ENCODE results near the gene DNAJB14. TPM values are rescaled to one million over a fixed set of nuclear protein-coding genes. Genes with fewer than 3 reads are reported as not detected.

DNAJB14 gene
- total RNA-seq, 1 experiment from 2014 or later: 36.8 TPM

DNA sequence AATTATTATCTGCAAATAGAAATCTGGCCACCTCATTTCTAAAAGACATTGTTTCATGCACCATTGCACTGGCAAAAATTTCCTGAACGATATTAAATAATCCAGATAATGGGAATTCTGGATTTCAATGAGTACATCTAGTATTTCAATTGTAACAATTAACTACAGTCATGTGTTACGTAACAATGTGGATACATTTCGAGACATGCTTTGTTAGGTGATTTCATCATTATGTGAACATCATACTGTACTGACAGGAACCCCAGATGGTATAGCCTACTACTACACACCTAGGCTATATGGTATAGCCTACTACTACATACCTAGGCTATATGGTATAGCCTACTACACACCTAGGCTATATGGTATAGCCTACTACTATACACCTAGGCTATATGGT is 67.0 kb downstream of the DNAJB14 start:
- no peak for DNase-seq (ENCODE audit: low spot score)
- in situ Hi-C loops (cut with HindIII; ENCODE audit: low sequenced_read_pairs): no loop called here

DNA sequence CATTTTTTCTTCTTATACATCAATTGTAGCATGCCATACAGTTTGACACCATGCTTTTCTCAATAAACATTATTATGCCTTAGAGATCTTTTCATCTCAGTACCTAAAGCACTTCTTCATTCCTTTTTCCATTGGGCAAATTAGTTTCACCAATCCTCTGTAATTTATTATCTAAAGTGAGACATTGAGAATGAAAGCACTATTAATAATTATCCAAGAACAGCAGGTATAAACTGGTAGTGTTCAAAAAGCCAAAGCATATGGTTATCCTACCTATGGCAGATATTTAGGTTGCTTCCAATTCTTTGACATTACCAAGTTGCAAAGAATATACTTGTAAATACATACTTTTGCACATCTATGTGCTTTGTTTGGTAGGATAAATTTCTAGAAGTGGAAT is 67.8 kb downstream of the DNAJB14 start:
- in situ Hi-C loops (cut with HindIII; ENCODE audit: low sequenced_read_pairs): no loop called here
- DNase-seq (ENCODE audit: low spot score): no peak

DNA sequence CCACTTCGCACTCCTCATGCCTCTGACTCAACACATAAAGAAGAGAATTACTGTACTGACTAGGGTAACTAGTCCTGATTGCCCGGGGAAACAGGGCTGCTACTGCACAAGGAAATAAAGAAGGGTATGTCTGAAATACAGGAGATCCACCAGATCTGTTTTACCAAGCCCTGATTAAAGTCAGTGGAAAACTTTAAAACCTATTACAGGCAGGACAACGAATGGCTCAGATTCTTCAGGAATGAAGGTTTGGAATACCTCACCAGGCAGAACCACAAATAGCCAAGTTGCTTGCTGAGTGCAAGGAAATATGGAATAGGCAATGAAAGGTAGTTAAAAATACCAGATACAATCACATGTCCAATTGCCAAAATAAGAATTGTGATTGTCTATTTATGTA is 69.5 kb downstream of the DNAJB14 start:
- in situ Hi-C loops (cut with HindIII; ENCODE audit: low sequenced_read_pairs): no loop called here
- no peak for DNase-seq (ENCODE audit: low spot score)

DNA sequence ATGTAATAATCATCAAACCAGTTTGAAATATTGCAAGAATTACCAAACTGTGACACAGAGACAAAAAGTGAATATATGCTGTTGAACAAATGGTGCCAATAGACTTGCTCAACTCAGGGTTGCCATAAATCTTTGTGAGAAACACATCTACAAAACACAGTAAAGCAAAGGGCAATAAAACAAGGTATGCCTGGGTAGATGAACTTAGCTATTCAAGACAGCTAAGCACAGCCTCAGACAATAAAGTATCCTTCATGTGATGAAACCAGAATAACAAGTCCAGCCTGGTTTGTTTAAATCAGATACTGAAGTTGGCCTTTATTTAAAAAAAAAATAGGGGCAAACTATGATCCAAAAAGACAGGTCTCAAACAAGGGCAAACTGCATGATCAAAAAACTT is 71.3 kb downstream of the DNAJB14 start:
- in situ Hi-C loops (cut with HindIII; ENCODE audit: low sequenced_read_pairs): no loop called here
- DNase-seq (ENCODE audit: low spot score): no peak

DNA sequence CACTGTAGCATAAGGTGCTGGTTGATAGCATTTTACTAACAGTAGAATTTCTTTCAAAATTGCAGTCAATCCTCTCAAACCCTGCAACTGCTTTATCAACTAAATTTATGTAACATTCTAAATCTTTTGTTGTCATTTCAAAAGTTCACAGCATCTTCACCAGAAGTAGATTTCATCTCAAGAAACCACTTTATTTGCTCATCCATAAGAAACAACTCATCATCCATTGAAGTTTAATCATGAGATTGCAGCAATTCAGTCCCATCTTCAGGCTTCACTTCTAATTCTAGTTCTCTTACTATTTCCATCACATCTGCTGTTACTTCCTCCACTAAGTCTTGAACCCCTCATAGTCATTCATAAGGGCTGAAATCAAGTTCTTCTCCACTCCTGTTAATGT is 73.8 kb downstream of the DNAJB14 start:
- in situ Hi-C loops (cut with HindIII; ENCODE audit: low sequenced_read_pairs): no loop called here
- no peak for DNase-seq (ENCODE audit: low spot score)

GRCh38 chr4:99868126-99868596 is 78.3 kb downstream of the DNAJB14 start:
- in situ Hi-C loops (cut with HindIII; ENCODE audit: low sequenced_read_pairs): no loop called here
- no peak for DNase-seq (ENCODE audit: low spot score)

DNA sequence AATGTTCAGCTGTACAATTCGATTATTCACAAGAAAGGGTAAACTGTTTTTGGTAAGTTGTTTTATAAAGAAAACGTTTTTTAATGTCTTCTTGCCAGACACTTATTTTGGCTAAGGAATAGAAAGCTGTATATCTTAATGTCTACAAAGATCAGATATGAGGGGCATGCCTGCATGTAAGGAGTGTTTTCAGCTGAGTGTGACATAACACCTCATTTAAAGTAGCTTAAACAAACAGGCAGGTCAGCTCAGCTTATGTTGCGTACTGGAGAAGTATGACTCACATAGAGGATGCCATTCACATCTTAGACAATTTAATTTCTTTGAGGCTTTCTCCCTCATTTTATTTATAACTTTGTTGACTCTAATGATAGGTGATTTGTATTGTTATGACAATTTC is 82.6 kb downstream of the DNAJB14 start:
- DNase-seq (ENCODE audit: low spot score): no peak
- in situ Hi-C loops (cut with HindIII; ENCODE audit: low sequenced_read_pairs): no loop called here

- in situ Hi-C loops (cut with HindIII; ENCODE audit: low sequenced_read_pairs): no loop called here
- no peak for DNase-seq (ENCODE audit: low spot score)
Measured at GRCh38 chr4:99861120-99861905, 85.1 kb downstream of the DNAJB14 start.

DNA sequence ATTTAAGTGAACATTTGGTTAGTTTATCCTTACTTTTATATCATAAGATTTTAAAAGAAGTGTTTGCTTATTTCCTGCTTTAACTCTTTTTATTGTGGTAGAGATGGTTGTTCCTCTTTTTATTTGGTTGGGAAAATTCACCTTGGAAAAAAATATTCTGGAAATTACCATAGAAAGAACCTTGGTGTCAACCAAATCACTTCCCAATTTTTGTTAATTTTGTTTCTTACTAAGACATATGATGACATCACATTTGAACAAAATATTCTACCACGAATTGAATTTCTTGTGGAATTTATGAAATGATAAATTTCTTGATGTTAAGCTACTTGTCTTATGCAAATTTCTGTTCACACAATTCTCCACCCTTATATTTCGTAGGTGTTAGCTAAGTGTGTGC is 85.9 kb downstream of the DNAJB14 start:
- DNase-seq (ENCODE audit: low spot score): no peak
- in situ Hi-C loops (cut with HindIII; ENCODE audit: low sequenced_read_pairs): no loop called here

DNA sequence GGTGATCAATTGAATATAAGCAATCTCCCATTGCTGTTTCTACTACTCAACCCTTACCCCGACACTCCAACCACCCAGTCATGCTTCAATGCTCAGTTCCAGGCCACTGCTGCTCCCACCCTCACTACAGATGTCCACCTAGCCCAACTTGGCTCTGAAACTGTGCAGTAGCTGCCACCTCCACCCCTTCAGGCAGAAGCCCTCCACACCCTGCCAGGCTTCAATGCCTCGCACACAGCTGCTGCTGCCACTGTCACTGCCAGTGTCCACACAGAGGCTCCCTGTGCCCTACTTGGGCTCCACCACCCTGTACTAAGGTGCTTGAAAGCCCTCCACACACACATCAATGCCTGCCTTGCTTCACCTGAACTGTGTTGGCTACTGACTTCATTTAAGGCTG is 86.8 kb downstream of the DNAJB14 start:
- in situ Hi-C loops (cut with HindIII; ENCODE audit: low sequenced_read_pairs): no loop called here
- DNase-seq (ENCODE audit: low spot score): no peak

DNA sequence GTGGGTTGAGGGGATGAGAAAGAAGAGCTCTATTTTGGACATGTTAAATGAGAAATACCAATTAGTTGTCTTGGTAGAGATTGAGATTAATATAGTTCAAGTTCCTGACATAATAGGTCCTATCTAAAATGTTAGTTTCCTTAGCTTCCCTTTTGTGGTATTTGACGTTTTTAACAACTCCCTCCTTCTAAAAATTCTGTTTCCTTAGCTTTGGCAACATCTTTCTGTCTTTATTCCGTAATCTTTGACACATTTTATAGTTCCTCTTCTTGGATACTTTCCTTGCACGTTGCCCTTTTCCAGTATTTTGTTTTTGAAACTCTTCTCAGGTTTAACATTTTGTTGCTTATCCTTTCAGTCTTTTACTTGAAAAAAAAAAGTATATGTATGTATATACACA is 89.1 kb downstream of the DNAJB14 start:
- in situ Hi-C loops (cut with HindIII; ENCODE audit: low sequenced_read_pairs): no loop called here
- no peak for DNase-seq (ENCODE audit: low spot score)

GRCh38 chr4:99856166-99856565 is 90.3 kb downstream of the DNAJB14 start:
- DNase-seq (ENCODE audit: low spot score): no peak
- in situ Hi-C loops (cut with HindIII; ENCODE audit: low sequenced_read_pairs): no loop called here

- in situ Hi-C loops (cut with HindIII; ENCODE audit: low sequenced_read_pairs): no loop called here
- DNase-seq (ENCODE audit: low spot score): no peak
Measured at GRCh38 chr4:99855678-99856077, 90.7 kb downstream of the DNAJB14 start.

DNA sequence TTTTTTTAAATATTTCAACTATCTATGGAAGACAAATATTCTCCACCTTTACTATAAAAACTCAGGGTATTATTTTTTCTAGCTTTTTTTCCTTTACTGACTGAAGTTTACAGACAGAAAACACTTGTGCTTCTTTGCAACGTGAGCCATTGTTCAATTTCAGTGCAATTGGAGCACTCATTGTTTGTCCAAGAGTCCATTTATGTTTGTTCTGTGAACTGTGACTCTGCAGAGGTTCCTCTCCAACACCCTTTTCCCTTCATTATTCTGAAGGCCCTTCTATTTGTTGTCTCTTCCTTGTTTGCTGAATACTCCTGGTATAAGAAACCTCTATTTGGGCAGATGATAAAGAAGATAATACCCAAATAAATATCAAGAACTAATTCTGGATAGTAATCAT is 92.4 kb downstream of the DNAJB14 start:
- in situ Hi-C loops (cut with HindIII; ENCODE audit: low sequenced_read_pairs): no loop called here
- no peak for DNase-seq (ENCODE audit: low spot score)

GRCh38 chr4:99853190-99853589 is 93.2 kb downstream of the DNAJB14 start:
- in situ Hi-C loops (cut with HindIII; ENCODE audit: low sequenced_read_pairs): no loop called here
- no peak for DNase-seq (ENCODE audit: low spot score)

DNA sequence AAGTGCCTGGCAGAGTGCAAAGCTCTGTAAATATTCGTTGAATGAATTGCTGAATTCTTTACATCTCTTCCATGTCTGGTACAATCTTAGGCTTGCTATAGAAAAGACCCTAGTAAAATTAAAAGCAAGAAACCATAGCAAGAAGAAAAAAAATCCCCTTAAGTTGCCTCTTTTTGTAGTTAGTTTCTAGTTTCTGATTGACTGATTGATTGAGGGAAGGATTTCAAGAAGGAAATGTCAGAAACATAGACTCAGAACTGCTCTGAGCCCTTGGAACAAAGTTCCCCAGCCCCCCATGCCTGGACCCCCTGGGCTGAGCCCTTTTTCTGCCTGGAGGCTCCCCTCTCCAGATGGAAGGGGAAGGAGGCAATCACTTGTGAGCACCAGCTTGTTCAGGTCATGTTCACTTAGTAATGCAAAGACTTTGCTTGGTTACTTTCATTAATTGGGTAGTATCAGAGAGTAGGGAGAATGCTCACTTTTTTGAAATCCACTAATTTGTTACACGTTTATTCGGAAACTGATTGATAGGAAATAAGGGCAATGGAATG is 94.1 kb downstream of the DNAJB14 start:
- in situ Hi-C loops (cut with HindIII; ENCODE audit: low sequenced_read_pairs): no loop called here

GRCh38 chr4:99848591-99849001 is 97.8 kb downstream of the DNAJB14 start:
- in situ Hi-C loops (cut with HindIII; ENCODE audit: low sequenced_read_pairs): no loop called here
- DNase-seq (ENCODE audit: low spot score): no peak

More for the DNA sequence above, 94.1 kb downstream of the DNAJB14 start:
- DNase-seq (ENCODE audit: low spot score): no peak

DNA sequence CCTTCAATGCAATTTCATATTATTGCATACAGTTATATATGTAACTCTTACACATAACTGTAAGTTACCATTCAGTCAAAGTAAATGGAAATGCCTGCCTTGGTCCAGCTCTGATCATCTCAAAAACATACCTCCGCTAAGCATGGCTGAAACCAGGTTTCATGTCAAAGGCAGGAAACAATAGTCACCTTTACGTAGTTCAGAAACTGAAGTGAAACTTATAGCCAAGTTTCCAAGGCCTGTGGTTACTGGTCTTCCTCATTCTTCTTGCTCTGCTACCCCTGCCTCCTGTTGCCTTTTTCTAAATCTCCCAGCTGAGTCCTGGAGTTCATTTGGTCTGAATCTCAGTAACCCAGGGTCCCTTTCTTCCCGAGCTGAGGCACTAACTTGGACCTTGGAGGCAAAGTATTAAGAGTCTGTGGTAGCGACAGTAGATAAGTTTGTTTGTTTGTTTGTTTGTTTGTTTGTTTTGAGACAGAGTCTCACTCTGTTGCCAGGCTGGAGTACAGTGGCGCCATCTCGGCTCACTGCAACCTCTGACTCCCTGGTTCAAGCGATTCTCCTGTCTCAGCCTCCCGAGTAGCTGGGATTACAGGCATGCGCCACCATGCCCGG is 98.9 kb downstream of the DNAJB14 start:
- DNase-seq (ENCODE audit: low spot score): no peak
- in situ Hi-C loops (cut with HindIII; ENCODE audit: low sequenced_read_pairs): no loop called here

DNA sequence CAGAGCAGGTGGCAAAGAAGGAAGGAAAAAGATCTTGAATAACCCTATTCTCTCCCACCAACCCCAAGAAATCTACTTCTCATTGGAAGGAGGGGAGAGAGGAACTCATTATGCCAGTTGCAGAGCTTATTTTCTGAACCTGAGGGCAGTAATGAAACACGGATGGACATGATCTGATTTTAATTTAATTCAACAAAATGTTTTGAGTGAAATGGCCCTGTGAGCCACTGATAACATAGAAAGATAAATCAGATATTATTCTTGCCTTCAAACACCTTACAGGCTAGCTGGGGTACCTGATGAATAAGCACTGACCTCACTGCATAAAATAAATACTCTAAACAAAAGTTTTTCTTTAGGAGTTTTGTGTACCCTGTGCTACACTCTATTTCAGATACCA is 99.5 kb downstream of the DNAJB14 start:
- in situ Hi-C loops (cut with HindIII; ENCODE audit: low sequenced_read_pairs): no loop called here
- no peak for DNase-seq (ENCODE audit: low spot score)

Measured in G401 (cell line).